ENCODE data around the gene C1S. TPM values are rescaled to one million over a fixed set of nuclear protein-coding genes. Genes with fewer than 3 reads are reported as not detected.

The C1S gene
- total and polyA plus RNA-seq, 9 of the 15 experiments (the other 6 are each of a cell fraction or from before 2014, with no cell fraction given) = 0.08 to 0.84 (median 0.27) TPM

GRCh38 chr12:7058163-7058845, 2.2 kb upstream of the C1S start (continued):
- TF ChIP-seq NR1H2 (CRISPR knock-in tag; IDR thresholded peaks at IDR 0.05) (no peak), DNMT1 (IDR thresholded peaks at IDR 0.05) (no peak), ZNF592 (IDR thresholded peaks at IDR 0.05) (peak; percentile 91), BRD9 (IDR thresholded peaks at IDR 0.05; ENCODE audit: low read depth, partially characterized antibody) (no peak), ZNF24 (IDR thresholded peaks at IDR 0.05) (no peak), KLF6 (CRISPR knock-in tag; IDR thresholded peaks at IDR 0.05; ENCODE audit: borderline replicate concordance) (peak; percentile 94), ZNF445 (CRISPR knock-in tag; IDR thresholded peaks at IDR 0.05; ENCODE audit: low read depth) (no peak), ZNF583 (CRISPR knock-in tag; IDR thresholded peaks at IDR 0.05) (peak; percentile 97), BCL6 (CRISPR knock-in tag; IDR thresholded peaks at IDR 0.05) (peak; percentile 88), DACH1 (IDR thresholded peaks at IDR 0.05; ENCODE audit: partially characterized antibody) (no peak), BMI1 (IDR thresholded peaks at IDR 0.05; ENCODE audit: low read length) (no peak), YBX1 (IDR thresholded peaks at IDR 0.05) (no peak), ZKSCAN1 (IDR thresholded peaks at IDR 0.05; ENCODE audit: low read depth, low read length) (no peak), SREBF2 (CRISPR knock-in tag; IDR thresholded peaks at IDR 0.05) (no peak), CHAMP1 (IDR thresholded peaks at IDR 0.05) (no peak), LARP7 (IDR thresholded peaks at IDR 0.05) (no peak), NCOR1 (IDR thresholded peaks at IDR 0.05) (no peak), PHB (CRISPR knock-in tag; IDR thresholded peaks at IDR 0.05) (no peak), ILF3 (IDR thresholded peaks at IDR 0.05; ENCODE audit: borderline replicate concordance) (no peak), CSDE1 (IDR thresholded peaks at IDR 0.05) (no peak), POLR3G (IDR thresholded peaks at IDR 0.05; ENCODE audit: extremely low read depth, insufficient read length, insufficient replicate concordance) (no peak), BCOR (IDR thresholded peaks at IDR 0.05) (no peak), DEAF1 (CRISPR knock-in tag; IDR thresholded peaks at IDR 0.05) (no peak), DLX4 (CRISPR knock-in tag; IDR thresholded peaks at IDR 0.05) (no peak)

All from K562 (cell line).